ENCODE results near the gene SLC6A8.
A peak's percentile ranks its signal among the peaks of the same experiment; 100 is the strongest.

Gene SLC6A8

GRCh38 chrX:153706799-153707198 lies 19.1 kb downstream of the SLC6A8 start:
- no peak for TF ChIP-seq CTCF (IDR thresholded peaks at IDR 0.05; ENCODE audit: control insufficient read depth, insufficient read depth, low read depth, low read length, missing control alignments)
- H3K4me3 ChIP-seq (ENCODE audit: control insufficient read depth, low read depth, low read length), result no peak overlapping the region
- no peak for DNase-seq (ENCODE audit: low read depth)

- H3K4me3 ChIP-seq (ENCODE audit: control insufficient read depth, low read depth, low read length), result no peak overlapping the region
- DNase-seq (ENCODE audit: low read depth), result no peak
- no peak for TF ChIP-seq CTCF (IDR thresholded peaks at IDR 0.05; ENCODE audit: control insufficient read depth, insufficient read depth, low read depth, low read length, missing control alignments)
Observed at GRCh38 chrX:153707406-153707805, 19.7 kb downstream of the SLC6A8 start.

- no peak for DNase-seq (ENCODE audit: low read depth)
- TF ChIP-seq CTCF (IDR thresholded peaks at IDR 0.05; ENCODE audit: control insufficient read depth, insufficient read depth, low read depth, low read length, missing control alignments), result peak; percentile 70
- no peak overlapping the region for H3K4me3 ChIP-seq (ENCODE audit: control insufficient read depth, low read depth, low read length)
Observed at GRCh38 chrX:153708415-153708814, 20.7 kb downstream of the SLC6A8 start.

GRCh38 chrX:153709726-153710674 lies 22.3 kb downstream of the SLC6A8 start:
- H3K4me3 ChIP-seq (ENCODE audit: control insufficient read depth, low read depth, low read length), result no peak overlapping the region
- no peak for DNase-seq (ENCODE audit: low read depth)
- no peak for TF ChIP-seq CTCF (IDR thresholded peaks at IDR 0.05; ENCODE audit: control insufficient read depth, insufficient read depth, low read depth, low read length, missing control alignments)

GRCh38 chrX:153714256-153714655 lies 26.5 kb downstream of the SLC6A8 start:
- TF ChIP-seq CTCF (IDR thresholded peaks at IDR 0.05; ENCODE audit: control insufficient read depth, insufficient read depth, low read depth, low read length, missing control alignments), result no peak
- H3K4me3 ChIP-seq (ENCODE audit: control insufficient read depth, low read depth, low read length), result no peak overlapping the region
- no peak for DNase-seq (ENCODE audit: low read depth)

- no peak for DNase-seq (ENCODE audit: low read depth)
- H3K4me3 ChIP-seq (ENCODE audit: control insufficient read depth, low read depth, low read length), result no peak overlapping the region
- TF ChIP-seq CTCF (IDR thresholded peaks at IDR 0.05; ENCODE audit: control insufficient read depth, insufficient read depth, low read depth, low read length, missing control alignments), result no peak
Observed at GRCh38 chrX:153717445-153717844, 29.7 kb downstream of the SLC6A8 start.

Data from AG09309 (cell line).